K562 (cell line): ENCODE data around the gene SLC66A2.

ENCODE experiments used
- FOXK1 ChIP-seq: sonication (generic); formaldehyde crosslinking; IDR thresholded peaks from 2 replicates; pipeline ENCODE4 v1.8.0; 2022; ENCODE audit warnings: missing genetic modification reagents, mild to moderate bottlenecking, borderline replicate concordance
- RFX5 ChIP-seq: IDR thresholded peaks from 2 replicates; pipeline ENCODE4 v1.6.1; 2011; ENCODE audit warnings: low read depth, mild to moderate bottlenecking, improper control_type of control experiment, low read length
- TF ChIP-seq, protein P1 (sequence below): fragments of 250-450 bp; sonication (Bioruptor Pico); IDR thresholded peaks from 2 replicates; pipeline ENCODE4 v1.8.0; 2021; ENCODE audit warnings: moderate library complexity, mild to moderate bottlenecking, inconsistent platforms

DNA sequence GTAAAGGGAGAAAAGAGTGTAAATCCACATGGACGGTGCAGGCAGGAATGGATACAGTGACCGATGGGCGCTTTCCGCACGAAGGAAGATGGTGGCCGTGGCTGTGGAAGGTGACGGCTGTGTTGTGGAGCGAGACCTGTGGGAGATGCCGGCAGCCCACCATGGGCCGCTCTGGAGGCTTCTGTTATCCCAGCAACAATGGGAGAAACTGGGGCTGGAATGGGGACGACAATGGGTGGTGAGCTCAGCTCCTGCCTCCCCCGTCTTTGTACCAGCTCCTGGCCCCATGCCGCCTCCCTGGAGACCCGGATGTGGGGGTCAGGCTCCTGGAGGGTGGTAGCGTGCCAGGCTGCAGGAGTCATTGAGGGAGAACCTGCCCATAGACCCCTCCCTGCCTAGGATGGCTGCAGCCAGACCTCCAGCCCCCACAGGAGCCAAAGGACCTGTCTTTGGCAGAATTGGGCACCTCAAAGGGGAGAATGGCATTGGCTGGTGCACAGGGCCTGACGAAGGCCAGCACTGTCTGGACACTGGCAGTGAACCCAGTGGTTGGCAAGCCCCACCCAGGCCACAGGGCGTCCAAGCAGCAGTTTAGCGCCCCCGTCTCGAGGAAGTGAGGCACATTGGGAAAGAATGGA, 72.6 kb downstream of the SLC66A2 start:
- TF ChIP-seq FOXK1 (CRISPR knock-in tag) (no peak), RFX5 (no peak)
- TF ChIP-seq, protein P1, sequence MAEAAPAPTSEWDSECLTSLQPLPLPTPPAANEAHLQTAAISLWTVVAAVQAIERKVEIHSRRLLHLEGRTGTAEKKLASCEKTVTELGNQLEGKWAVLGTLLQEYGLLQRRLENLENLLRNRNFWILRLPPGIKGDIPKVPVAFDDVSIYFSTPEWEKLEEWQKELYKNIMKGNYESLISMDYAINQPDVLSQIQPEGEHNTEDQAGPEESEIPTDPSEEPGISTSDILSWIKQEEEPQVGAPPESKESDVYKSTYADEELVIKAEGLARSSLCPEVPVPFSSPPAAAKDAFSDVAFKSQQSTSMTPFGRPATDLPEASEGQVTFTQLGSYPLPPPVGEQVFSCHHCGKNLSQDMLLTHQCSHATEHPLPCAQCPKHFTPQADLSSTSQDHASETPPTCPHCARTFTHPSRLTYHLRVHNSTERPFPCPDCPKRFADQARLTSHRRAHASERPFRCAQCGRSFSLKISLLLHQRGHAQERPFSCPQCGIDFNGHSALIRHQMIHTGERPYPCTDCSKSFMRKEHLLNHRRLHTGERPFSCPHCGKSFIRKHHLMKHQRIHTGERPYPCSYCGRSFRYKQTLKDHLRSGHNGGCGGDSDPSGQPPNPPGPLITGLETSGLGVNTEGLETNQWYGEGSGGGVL (CRISPR knock-in tag): no peak
